ENCODE measurements around the gene PRKCQ.

PRKCQ gene

GRCh38 chr10:6494936-6495592 lies 85.0 kb downstream of the PRKCQ start:
- H3K36me3 ChIP-seq (ENCODE audit: control insufficient read depth, insufficient read depth, low read length) = no peaks in the 10 kb centered on the region
- no peak for DNase-seq (ENCODE audit: extremely low read depth, insufficient read length)
- no peak for TF ChIP-seq CTCF (IDR thresholded peaks at IDR 0.05; ENCODE audit: insufficient read depth, low read length, poor library complexity, severe bottlenecking)
- H3K4me3 ChIP-seq (replicated peaks; ENCODE audit: low read depth, low read length) = no peak overlapping the region
- H3K27me3 ChIP-seq (replicated peaks; ENCODE audit: control insufficient read depth, insufficient read depth, low read length) = peaks cover 1% of the 10 kb centered on the region

GRCh38 chr10:6494442-6494819 lies 85.6 kb downstream of the PRKCQ start:
- H3K36me3 ChIP-seq (ENCODE audit: control insufficient read depth, insufficient read depth, low read length) = no peaks in the 10 kb centered on the region

GRCh38 chr10:6493521-6494441 lies 86.3 kb downstream of the PRKCQ start:
- H3K36me3 ChIP-seq (ENCODE audit: control insufficient read depth, insufficient read depth, low read length) = no peaks in the 10 kb centered on the region
- H3K4me3 ChIP-seq (replicated peaks; ENCODE audit: low read depth, low read length) = no peak overlapping the region
- DNase-seq (ENCODE audit: extremely low read depth, insufficient read length) = no peak
- TF ChIP-seq CTCF (IDR thresholded peaks at IDR 0.05; ENCODE audit: insufficient read depth, low read length, poor library complexity, severe bottlenecking) = no peak
- peaks cover 1% of the 10 kb centered on the region for H3K27me3 ChIP-seq (replicated peaks; ENCODE audit: control insufficient read depth, insufficient read depth, low read length)

More at GRCh38 chr10:6494442-6494819, 85.6 kb downstream of the PRKCQ start:
- H3K27me3 ChIP-seq (replicated peaks; ENCODE audit: control insufficient read depth, insufficient read depth, low read length) = peaks cover 1% of the 10 kb centered on the region
- no peak overlapping the region for H3K4me3 ChIP-seq (replicated peaks; ENCODE audit: low read depth, low read length)
- no peak for TF ChIP-seq CTCF (IDR thresholded peaks at IDR 0.05; ENCODE audit: insufficient read depth, low read length, poor library complexity, severe bottlenecking)
- no peak for DNase-seq (ENCODE audit: extremely low read depth, insufficient read length)

GRCh38 chr10:6492896-6493295 lies 87.2 kb downstream of the PRKCQ start:
- H3K27me3 ChIP-seq (replicated peaks; ENCODE audit: control insufficient read depth, insufficient read depth, low read length) = peaks cover 1% of the 10 kb centered on the region

More at GRCh38 chr10:6492896-6493295, 87.2 kb downstream of the PRKCQ start:
- TF ChIP-seq CTCF (IDR thresholded peaks at IDR 0.05; ENCODE audit: insufficient read depth, low read length, poor library complexity, severe bottlenecking) = no peak
- Histone ChIP-seq H3K4me3 (replicated peaks; ENCODE audit: low read depth, low read length) (no peak overlapping the region), H3K36me3 (ENCODE audit: control insufficient read depth, insufficient read depth, low read length) (no peaks in the 10 kb centered on the region)
- no peak for DNase-seq (ENCODE audit: extremely low read depth, insufficient read length)
